Stimulated activated CD8-positive, alpha-beta memory T cell treated with anti-CD3 and anti-CD28 coated beads, Interleukin-12 subunit alpha, Interleukin-12 subunit beta, amount 100 ng/mL, for 4 hours (primary cell): ENCODE data around the gene PIGQ.

Experiments used
- DNase-seq: peaks from one replicate; pipeline ENCODE4 v3.0.0-alpha.2; 2020; ENCODE audit warnings: low read depth

Gene PIGQ

DNA sequence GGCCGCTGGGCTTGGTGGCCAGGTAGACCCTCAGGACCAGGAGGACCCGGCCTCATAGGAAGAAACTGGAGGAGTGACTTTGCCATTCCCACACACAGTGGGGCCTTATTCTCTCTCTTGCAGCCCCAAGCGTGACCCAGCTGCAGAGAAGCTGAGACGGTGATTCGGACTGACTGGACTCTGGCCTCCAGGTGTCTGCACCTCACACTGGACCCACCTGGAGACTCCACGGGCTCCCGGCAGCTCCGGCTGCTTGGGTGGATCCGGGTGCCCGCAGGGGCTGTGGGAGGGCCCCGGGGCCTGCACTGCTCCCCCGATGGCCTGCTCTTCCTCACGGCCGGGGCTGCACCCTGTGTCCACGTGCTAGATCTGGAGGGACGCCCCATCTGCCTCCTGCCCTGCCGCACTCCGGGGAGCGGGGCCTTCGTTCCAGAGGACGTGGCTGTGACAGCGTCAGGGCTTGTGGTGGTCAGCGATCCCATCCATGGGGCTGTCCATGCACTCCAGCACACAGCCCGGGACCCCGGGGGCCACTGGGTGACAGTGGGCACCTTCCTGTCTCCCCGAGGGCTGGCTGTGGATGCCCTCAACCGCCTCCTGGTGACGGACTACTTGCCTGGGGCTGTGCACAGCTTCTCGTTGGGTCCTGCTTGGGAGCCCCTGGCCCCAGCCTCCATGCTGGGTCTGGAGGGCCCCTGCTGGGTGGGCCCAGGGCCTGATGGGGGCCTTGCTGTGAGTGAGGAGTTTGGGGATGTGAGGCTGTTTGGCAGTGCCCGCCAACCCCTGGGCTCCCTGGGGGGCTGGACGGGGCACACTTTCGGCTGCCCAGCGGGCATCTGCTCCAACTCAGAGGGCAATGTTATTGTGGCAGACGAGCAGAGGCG lies 2.2 kb upstream of the PIGQ start:
- DNase-seq, result no peak

DNA sequence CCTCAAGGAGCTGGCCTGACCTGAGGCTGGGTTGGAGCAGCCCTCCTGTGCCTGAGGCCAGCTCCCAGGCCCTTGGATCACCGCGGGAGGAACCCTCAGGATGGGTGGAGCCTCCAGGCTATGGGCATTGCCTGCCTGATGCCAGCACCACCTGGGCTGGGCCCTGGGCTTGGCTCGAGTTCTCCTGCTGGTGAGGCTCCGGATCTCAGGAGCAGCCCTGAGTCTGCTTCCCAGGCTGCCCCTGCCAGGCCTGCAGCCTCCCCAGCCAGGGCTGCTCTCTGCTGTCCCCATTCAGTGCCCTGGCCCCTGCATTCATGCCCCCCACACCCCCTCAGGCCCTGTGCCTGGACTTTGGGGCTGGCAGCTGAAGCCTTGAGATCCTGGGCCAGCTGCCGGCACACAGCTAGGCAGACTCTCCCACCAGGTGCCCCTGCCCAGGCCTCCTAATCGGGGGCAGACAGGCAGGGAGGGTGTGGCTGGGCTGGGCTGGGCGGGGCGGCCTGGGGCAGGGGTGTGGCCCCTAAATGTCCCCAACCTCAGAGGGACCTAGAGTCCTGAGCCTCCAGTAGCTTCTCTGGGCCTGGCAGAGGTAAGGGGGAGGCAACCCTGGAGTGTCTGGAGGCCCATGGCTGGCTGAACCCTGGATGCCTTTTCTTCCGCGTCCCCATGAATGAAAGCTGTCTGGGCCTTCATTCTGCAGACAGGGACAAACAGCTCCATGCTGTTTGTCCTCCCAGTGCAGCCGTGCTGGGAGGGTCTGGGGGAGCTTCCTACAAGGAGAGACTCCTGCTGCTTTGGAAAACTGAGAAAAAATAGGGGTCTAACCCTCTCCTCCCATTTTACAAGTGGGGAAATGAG lies 1.1 kb upstream of the PIGQ start:
- DNase-seq, result no peak

DNA sequence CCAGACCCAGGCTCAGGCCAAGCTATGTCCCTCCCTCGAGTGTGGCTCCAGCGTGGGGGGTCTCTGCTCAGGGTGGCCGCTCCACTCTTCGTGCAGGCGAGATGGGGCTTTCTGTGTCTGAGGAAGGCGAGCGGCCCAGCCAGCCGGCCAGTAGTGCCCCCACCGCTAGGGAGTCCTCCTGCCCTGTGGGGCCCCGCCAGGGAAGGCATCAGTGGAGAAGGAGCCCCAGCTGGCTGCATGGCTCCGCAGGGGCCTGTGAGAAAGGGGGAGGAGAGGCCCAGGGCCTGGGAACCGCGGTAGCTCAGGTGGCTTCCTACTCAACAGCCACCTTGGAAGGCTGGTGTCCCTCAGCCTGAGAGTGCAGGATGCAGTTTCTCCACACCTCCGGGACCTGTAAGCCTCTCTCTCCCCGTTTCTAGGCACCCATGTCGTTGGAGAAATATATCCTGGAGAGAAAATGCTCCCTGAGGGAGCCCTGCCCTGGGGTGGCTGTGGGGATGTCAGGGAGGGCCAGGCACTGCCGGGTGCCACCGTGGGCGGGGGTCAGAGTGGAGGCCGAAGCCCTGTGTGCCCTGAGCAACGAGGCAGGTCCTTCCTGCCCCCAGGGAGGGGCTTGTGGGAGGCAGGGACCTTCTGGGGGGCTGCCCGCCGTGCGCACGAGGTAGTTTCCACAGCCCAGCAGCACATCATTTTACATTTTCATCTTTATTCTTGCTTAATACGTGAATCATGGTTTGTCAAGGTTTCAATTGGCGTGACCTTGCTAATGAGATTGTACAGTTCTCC lies 3.3 kb downstream of the PIGQ start:
- no peak for DNase-seq

GRCh38 chr16:574021-574760 lies 4.4 kb downstream of the PIGQ start:
- DNase-seq, result no peak

DNA sequence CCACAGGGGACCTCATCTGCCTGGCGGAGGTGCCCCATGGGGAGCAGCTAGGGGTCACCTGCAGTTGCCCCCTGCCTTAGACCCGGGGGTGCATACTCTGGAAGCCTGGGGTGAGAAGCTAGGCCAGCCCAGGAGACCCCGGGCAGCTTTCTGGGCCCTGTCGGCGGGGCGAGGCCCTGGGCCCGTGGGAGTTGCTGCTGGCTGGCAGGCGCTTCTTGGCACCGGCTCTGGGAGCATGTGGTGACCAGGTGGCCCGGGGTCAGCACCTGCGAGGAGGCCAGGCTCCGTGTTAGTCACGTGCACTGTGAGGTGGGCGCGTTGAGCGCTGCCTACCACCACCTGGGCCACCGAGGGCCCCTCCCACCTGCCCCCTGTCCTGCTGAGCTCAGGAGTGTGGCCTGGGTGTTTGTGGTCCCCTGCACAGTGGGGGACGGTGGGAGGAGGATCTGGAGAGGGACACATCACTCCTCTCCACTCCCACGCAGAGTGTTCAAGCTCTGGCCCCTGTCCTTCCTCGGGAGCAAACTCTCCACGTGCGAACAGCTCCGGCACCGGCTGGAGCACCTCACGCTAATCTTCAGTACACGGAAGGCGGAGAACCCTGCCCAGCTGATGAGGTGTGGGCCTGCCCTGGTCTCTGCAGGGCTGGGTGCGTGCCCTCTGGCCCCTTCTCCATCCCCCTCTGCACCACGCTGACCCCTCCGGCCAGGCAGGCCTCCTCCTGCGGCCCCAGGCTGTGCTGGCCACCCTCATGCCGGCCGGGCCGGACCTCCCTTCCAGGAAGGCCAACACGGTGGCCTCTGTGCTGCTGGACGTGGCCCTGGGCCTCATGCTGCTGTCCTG lies 5.8 kb downstream of the PIGQ start:
- DNase-seq, result no peak

GRCh38 chr16:576197-576822 lies 6.5 kb downstream of the PIGQ start:
- DNase-seq, result no peak

- no peak for DNase-seq
Measured at GRCh38 chr16:576823-577201, 7.0 kb downstream of the PIGQ start.

DNA sequence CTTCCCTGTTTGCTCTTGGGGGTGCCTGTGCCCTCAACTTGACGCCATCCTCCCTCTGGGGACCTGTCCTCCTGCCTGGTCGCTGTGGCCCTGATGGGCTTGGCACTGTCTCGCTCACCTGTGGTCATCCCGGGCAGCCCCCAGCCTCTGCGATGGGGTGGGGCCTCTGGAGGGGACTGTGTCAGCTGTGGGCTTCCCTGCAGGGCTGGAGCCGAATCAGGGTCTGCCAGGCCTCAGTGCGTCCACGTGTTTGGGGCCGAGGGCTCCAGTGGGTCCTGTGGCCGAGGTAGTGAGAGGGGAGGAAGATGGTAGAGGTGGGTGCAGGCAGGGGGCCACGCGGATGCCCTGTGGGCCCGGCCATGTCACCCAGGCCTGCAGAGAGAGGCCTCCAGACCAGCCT lies 8.0 kb downstream of the PIGQ start:
- no peak for DNase-seq

GRCh38 chr16:578232-578869 lies 8.6 kb downstream of the PIGQ start:
- no peak for DNase-seq

GRCh38 chr16:578870-579405 lies 9.2 kb downstream of the PIGQ start:
- no peak for DNase-seq

GRCh38 chr16:580141-580945 lies 10.6 kb downstream of the PIGQ start:
- DNase-seq, result no peak

DNA sequence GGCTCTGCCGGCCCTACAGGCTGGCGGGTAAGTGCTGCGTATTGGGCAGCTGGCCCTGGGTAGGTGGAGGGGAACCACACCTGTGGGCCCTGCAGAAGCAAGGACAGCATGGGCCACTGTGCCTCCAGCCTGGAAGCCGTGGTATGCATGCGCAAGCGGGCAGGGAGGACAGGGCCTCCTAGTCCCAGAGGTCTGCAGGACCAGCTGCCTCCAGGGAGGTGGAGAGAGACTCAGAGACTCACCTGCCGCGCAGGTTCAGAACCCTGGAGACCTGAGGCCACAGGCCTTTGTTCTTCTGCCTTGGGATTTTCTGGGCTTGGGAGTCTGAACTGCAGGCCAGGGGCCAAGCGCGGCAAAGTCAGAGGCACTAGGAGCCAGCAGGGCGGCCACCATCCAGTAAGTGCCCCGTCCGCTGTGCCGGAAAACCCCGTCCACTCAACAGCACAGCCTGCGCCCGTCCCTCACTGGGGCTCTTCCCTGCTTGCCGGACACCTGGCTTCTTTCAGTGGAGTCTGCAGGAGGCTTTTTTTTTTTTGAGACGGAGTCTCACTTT lies 11.3 kb downstream of the PIGQ start:
- no peak for DNase-seq

DNA sequence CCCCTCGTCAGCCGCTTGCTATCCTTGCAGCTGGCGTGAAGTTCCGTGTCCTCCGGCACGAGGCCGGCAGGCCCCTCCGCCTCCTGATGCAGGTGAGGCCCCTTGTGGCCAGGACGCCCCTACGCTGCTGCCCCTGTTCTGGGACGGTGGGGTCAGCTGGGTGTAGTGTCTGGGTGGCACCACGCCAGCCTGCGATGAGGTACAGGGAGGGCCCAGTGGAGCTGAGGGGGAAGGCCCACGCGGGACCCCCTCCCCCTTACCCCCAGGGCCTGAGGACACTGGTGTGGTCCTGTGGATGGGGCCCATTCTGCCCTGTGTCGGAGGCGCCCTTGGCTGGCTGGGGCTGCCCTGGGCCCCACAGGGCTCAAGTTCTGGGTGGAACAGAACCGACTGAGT lies 12.4 kb downstream of the PIGQ start:
- DNase-seq, result no peak

DNA sequence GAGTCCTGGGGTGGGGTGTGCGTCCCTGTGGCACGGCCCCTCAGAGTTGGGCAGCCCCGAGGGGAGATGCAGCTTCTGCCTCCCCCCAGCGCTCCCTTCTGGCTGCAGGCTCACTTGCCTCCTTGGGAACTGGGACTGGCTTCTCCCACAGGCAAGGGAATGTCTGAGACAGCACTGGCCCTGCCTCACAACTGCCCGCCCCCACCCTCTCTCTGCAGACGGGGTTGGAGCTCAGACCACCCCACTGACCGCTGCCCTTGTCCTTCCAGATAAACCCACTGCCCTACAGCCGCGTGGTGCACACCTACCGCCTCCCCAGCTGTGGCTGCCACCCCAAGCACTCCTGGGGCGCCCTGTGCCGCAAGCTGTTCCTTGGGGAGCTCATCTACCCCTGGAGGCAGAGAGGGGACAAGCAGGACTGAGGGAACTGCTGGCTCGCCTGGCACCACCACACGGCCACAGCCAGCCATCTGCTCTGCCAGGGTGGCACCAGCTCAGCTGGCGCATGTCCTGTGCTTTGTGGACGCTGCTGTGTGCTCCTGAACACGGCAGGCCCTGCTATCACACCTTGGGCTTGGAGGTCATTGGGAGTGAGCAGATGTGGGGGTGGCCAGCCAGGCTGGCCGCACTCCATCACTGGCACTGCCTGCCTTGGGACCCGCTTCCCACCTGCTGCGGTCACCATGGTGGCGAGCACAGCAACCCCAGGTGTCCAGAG lies 13.0 kb downstream of the PIGQ start:
- no peak for DNase-seq

DNA sequence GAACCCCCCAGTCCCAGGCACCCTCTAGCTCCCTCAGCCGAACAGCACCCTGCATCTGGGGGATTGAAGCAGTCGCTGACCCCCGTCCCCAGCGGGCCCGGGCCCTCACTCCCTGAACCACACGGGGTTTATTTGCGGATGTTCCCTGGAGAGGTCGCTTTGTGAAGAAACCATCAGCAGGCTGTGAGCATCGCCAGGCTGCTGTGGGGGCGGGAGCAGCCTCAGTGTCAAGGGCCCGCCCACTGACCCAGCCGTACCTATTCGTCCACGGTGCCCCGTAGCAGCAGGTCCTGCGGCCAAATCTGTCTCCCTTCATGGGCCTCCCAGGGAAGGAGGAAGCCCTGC lies 13.7 kb downstream of the PIGQ start:
- no peak for DNase-seq

GRCh38 chr16:583815-584591 lies 14.2 kb downstream of the PIGQ start:
- no peak for DNase-seq

DNA sequence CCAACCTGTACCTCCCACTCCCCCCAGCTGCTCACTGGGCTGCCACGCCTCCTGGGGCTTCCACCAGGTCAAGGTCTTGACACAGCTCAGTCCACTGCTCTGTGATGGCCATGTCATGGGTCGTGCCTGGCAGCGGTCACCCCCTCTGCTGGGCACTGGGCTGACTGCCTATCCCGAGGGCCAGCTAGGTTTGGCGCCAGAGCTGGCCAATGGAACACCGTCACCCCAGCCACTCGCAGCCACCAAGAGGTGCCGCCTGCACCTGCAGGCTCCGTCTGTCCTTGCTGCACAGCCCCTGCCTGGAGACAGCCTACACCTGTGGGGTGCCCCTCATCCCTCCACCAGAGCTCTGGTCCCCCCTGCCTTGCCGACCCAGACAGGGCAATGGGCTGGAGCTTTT lies 15.6 kb downstream of the PIGQ start:
- DNase-seq, result no peak
